HG03469 (cell line): ENCODE measurements around the gene KRT7.

ENCODE experiments used
- ATAC-seq: cut with Tn5 transposase; IDR thresholded peaks from one replicate; pipeline ENCODE4 v1.9.1; 2021; ENCODE audit warnings: mild to moderate bottlenecking, moderate library complexity, moderate number of reproducible peaks; ENCODE audit not compliant: unreplicated experiment

KRT7 gene

DNA sequence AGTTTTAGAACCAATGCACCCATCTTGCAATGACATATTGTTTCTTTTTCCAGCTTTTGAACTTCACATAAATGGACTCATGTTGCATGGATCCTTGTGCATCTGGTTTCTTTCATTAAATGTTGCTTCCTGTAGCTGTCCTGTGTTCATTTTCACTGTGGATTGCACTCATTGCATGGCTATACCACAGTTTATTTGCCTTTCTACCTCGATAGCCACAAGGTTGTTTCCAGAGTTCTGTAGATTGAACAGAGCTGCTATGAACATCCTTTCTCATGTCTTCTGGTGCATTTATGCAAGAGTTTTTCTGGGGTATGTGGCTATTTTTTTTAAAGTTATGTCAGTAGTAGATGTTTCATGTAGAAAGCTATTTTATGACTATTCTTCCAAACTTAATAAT is 61.8 kb downstream of the KRT7 start:
- no peak for ATAC-seq

DNA sequence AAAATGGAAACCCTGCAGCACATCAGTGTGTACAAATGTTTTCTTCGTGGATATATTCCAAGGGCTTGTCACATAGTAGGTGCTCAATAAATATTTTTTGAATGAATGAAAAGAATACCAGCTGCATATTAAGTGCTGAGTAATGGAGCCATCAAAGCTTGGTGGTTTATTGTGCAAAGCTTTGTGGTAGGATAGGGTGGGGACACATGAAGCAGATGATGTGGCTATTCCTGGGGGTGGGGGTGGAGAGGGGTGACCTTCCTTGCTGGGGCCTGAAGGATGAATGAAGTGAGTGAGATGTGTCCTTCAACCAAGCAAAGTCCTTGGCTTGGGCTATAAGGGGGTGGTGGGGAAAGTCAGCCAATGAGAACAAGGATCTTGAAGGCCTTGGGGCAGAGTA is 62.6 kb downstream of the KRT7 start:
- no peak for ATAC-seq

DNA sequence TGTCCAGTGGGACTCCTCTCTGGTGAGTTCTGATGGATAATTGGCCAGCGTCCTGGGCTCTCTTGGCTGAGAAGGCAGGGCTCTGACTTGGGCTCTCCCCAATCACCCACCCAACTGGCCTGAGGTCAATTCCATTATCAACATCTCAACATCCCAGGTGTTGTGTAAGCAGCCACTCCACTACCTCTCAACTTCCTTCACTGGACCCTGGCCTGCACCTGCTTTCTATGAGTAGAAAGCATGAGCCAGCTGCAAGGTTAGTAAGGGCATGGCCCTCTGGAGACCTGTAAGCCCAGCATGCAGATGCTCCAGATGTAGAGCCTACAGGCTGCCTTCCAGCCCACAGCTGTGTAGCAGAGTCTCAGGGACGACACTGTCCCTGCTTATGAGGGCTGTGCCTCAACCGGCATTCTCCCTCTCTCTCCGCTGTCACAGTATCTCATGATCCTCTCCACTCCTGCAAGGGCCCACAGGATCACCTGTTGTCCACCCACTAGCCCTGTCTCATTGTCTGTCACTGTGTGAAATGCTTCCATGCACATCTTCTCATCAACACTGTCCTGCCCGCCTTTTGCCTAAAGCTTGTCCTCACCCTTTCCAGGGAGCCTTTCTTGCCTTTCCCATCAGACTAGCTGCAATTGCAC is 63.7 kb downstream of the KRT7 start:
- no peak for ATAC-seq
